Fibroblast of skin of right quadriceps (primary cell): ENCODE data around the gene ARHGAP30.
A peak's percentile ranks its signal among the peaks of the same experiment; 100 is the strongest.

Experiments
- DNase-seq: peaks from one replicate; pipeline ENCODE4 v3.0.0-alpha.2; 2013

The ARHGAP30 gene

GRCh38 chr1:161089251-161089924 is 19.7 kb upstream of the ARHGAP30 start, which contains the start of gene NECTIN4:
NECTIN4 (minus strand) TSS chr1:161089558; CDS start chr1:161089296, 262 bp downstream.
- no peak for DNase-seq

- peak; percentile 25 for DNase-seq
Observed at GRCh38 chr1:161088587-161089110, 19.0 kb upstream of the ARHGAP30 start.

- no peak for DNase-seq
Observed at GRCh38 chr1:161086457-161086856, 16.8 kb upstream of the ARHGAP30 start.

- peak; percentile 42 for DNase-seq
Observed at GRCh38 chr1:161085165-161085564, 15.5 kb upstream of the ARHGAP30 start.

GRCh38 chr1:161084597-161084988 is 14.9 kb upstream of the ARHGAP30 start:
- no peak for DNase-seq

- DNase-seq, result peak; percentile 15
Observed at GRCh38 chr1:161083748-161084596, 14.3 kb upstream of the ARHGAP30 start.

GRCh38 chr1:161082996-161083747 is 13.5 kb upstream of the ARHGAP30 start:
- DNase-seq, result peak; percentile 77

GRCh38 chr1:161082483-161082882 is 12.8 kb upstream of the ARHGAP30 start:
- no peak for DNase-seq

- DNase-seq, result no peak
Observed at GRCh38 chr1:161081519-161081918, 11.8 kb upstream of the ARHGAP30 start.

GRCh38 chr1:161080441-161081405 is 11.0 kb upstream of the ARHGAP30 start:
- peak; percentile 43 for DNase-seq

- no peak for DNase-seq
Observed at GRCh38 chr1:161079436-161080110, 9.9 kb upstream of the ARHGAP30 start.

GRCh38 chr1:161077426-161077825 is 7.7 kb upstream of the ARHGAP30 start:
- no peak for DNase-seq

- no peak for DNase-seq
Observed at GRCh38 chr1:161076410-161076809, 6.7 kb upstream of the ARHGAP30 start.

- DNase-seq, result no peak
Observed at GRCh38 chr1:161074676-161075368, 5.1 kb upstream of the ARHGAP30 start.

- no peak for DNase-seq
Observed at GRCh38 chr1:161073474-161074121, 3.9 kb upstream of the ARHGAP30 start.

- DNase-seq, result no peak
Observed at GRCh38 chr1:161072751-161073449, 3.2 kb upstream of the ARHGAP30 start.

GRCh38 chr1:161071886-161072371 is 2.2 kb upstream of the ARHGAP30 start:
- peak; percentile 29 for DNase-seq

GRCh38 chr1:161070761-161071160 is 1.1 kb upstream of the ARHGAP30 start:
- DNase-seq, result no peak

GRCh38 chr1:161069241-161069640 is 450 bp downstream of the ARHGAP30 start:
- DNase-seq, result no peak
